ENCODE measurements around the gene PER2. TPM values are rescaled to one million over a fixed set of nuclear protein-coding genes. Genes with fewer than 3 reads are reported as not detected.

PER2 gene
- total and polyA plus RNA-seq, 10 of the 15 experiments (the other 5 are each of a cell fraction or from before 2014, with no cell fraction given) = 1.5 to 15.1 (median 4.6) TPM

DNA sequence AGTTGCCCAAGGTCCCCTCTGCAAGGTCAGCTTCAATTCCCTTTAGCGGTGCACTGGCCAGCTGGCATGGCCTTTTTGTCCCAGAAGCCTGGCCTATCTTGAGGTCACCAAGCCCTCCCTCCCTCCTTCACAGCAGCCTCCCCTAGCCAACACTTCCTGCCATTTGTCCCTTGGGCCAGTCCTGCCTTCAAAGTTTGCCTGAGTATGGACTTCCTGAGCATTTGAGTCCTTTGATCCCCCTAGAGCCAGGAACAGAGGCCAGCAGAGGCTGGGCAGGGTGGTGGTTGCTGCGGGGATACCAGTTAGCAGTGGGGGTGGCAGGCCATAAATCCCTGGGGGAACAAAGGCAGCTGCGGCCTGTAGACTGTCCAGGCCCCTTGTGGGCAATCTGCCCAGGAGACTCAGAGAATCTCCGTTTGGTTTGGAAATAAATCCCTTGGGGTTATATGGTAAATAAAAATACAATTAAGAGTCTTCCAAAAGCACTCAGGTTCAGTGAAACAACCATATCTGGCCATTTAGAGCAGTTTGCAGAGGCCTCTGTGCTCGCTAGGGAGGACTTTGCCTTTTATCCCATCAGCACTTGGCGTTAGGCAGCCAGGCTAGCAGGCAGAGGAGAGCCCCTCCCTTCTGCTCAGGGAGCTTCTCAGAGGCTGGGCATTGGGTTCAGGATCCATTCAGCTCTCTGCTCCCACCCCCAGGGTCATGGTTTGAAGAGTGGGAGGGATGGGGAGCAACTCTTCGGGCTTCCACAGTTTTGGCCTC, 45.5 kb downstream of the PER2 start:
- no peak overlapping the region for H3K9ac ChIP-seq (ENCODE audit: control insufficient read depth, insufficient read depth, low read length)
- TF ChIP-seq MTA2 (IDR thresholded peaks at IDR 0.05; ENCODE audit: low read depth) (no peak), CBFB (IDR thresholded peaks at IDR 0.05; ENCODE audit: low read depth) (no peak), KAT2A (conservative IDR thresholded peaks at IDR 0.05; ENCODE audit: control insufficient read depth, low read depth, low read length) (no peak), ZBED1 (IDR thresholded peaks at IDR 0.05; ENCODE audit: borderline replicate concordance) (no peak), RCOR1 (conservative IDR thresholded peaks at IDR 0.05; ENCODE audit: low read depth, low read length) (no peak), TCF12 (IDR thresholded peaks at IDR 0.05; ENCODE audit: low read depth, low read length) (no peak), BRCA1 (IDR thresholded peaks at IDR 0.05; ENCODE audit: low read depth, low read length) (no peak), HDGF (IDR thresholded peaks at IDR 0.05) (no peak), MYB (IDR thresholded peaks at IDR 0.05; ENCODE audit: borderline replicate concordance, low read depth, low read length) (no peak), YY1 (IDR thresholded peaks at IDR 0.05; ENCODE audit: low read depth, low read length) (no peak), SMAD1 (IDR thresholded peaks at IDR 0.05; ENCODE audit: low read depth, partially characterized antibody) (no peak), JUND (IDR thresholded peaks at IDR 0.05; ENCODE audit: low read depth, low read length) (no peak), BCL11A (IDR thresholded peaks at IDR 0.05; ENCODE audit: low read depth, low read length) (no peak), POLR2AphosphoS5 (IDR thresholded peaks at IDR 0.05; ENCODE audit: low read length) (no peak), BACH1 (IDR thresholded peaks at IDR 0.05; ENCODE audit: borderline replicate concordance) (no peak), CREB1 (IDR thresholded peaks at IDR 0.05; ENCODE audit: low read depth) (no peak), ASH2L (IDR thresholded peaks at IDR 0.05; ENCODE audit: borderline replicate concordance, low read depth) (no peak), GATAD2B (conservative IDR thresholded peaks at IDR 0.05; ENCODE audit: low read depth) (no peak), NR2C2 (IDR thresholded peaks at IDR 0.05; ENCODE audit: borderline replicate concordance, control insufficient read depth, insufficient read length, low read depth) (no peak)
- TF ChIP-seq, protein P1, sequence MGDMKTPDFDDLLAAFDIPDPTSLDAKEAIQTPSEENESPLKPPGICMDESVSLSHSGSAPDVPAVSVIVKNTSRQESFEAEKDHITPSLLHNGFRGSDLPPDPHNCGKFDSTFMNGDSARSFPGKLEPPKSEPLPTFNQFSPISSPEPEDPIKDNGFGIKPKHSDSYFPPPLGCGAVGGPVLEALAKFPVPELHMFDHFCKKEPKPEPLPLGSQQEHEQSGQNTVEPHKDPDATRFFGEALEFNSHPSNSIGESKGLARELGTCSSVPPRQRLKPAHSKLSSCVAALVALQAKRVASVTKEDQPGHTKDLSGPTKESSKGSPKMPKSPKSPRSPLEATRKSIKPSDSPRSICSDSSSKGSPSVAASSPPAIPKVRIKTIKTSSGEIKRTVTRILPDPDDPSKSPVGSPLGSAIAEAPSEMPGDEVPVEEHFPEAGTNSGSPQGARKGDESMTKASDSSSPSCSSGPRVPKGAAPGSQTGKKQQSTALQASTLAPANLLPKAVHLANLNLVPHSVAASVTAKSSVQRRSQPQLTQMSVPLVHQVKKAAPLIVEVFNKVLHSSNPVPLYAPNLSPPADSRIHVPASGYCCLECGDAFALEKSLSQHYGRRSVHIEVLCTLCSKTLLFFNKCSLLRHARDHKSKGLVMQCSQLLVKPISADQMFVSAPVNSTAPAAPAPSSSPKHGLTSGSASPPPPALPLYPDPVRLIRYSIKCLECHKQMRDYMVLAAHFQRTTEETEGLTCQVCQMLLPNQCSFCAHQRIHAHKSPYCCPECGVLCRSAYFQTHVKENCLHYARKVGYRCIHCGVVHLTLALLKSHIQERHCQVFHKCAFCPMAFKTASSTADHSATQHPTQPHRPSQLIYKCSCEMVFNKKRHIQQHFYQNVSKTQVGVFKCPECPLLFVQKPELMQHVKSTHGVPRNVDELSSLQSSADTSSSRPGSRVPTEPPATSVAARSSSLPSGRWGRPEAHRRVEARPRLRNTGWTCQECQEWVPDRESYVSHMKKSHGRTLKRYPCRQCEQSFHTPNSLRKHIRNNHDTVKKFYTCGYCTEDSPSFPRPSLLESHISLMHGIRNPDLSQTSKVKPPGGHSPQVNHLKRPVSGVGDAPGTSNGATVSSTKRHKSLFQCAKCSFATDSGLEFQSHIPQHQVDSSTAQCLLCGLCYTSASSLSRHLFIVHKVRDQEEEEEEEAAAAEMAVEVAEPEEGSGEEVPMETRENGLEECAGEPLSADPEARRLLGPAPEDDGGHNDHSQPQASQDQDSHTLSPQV (IDR thresholded peaks at IDR 0.05) = no peak
- no peaks in the 10 kb centered on the region; a peak in 2 of 4 replicates for H3K27me3 ChIP-seq (replicated peaks in 1 of 2; ENCODE audit: control insufficient read depth in 2 of 2, insufficient read depth in 2 of 2, low read length in 1 of 2)
- RAD21 ChIA-PET (ENCODE audit: unreplicated experiment) = no interaction called here
- H3K36me3 ChIP-seq (ENCODE audit: control insufficient read depth in 2 of 2, insufficient read depth in 2 of 2, low read length in 1 of 2) = peaks cover 0 to 4% of the 10 kb centered on the region in 2 experiments; a peak in 2 of 4 replicates
- H3K4me1 ChIP-seq (ENCODE audit: control insufficient read depth, insufficient read depth, low read length) = 0 out of 2 replicates have a peak, but pooled peaks cover 3% of the 10 kb centered on the region
- CTCF ChIA-PET = interaction anchor here (0.9 kb wide), 1 partner anchor 20 kb away, joined by 5 read pairs; no protein-coding TSS in a partner anchor
- SMC1A ChIA-PET (ENCODE audit: uncharacterized antibody, unreplicated experiment) = no interaction called here
- no peaks in the 10 kb centered on the region for H4K20me1 ChIP-seq (ENCODE audit: control insufficient read depth, insufficient read depth)
- no peak overlapping the region for H3K27ac ChIP-seq (ENCODE audit: control insufficient read depth, insufficient read depth)
- H3K4me3 ChIP-seq = no peak overlapping the region
- intact Hi-C loops (cut with micrococcal nuclease; ENCODE audit: unreplicated experiment) (loop anchor here (5.0 kb wide), 1 partner anchor 41 kb away; the partner anchor contains the start of gene ILKAP), in situ Hi-C loops (cut with MboI) (no loop called here)
- no peaks in the 10 kb centered on the region for H3K9me3 ChIP-seq (replicated peaks; ENCODE audit: control insufficient read depth, insufficient read depth, low read length)
- FAIRE-seq = no peak
- no peaks in the 10 kb centered on the region for H3K79me2 ChIP-seq (ENCODE audit: control insufficient read depth, insufficient read depth, low read length)
- DNase-seq (ENCODE audit: low read depth, low spot score) = no peak
- ATAC-seq = no peak
- no peak overlapping the region for H3K4me2 ChIP-seq (ENCODE audit: control insufficient read depth, insufficient read depth)
- POLR2A ChIA-PET = no interaction called here
- WGBS (ENCODE audit: insufficient coverage, insufficient replicate concordance, low lambda C conversion rate, missing lambda C conversion rate) = 92% methylated on average over 7 of the region's 7 CpGs
- no peak overlapping the region for H2AFZ ChIP-seq (ENCODE audit: control insufficient read depth, low read depth, low read length)
- BruUV-seq (replicated peaks) = no TSS peak

Data from GM12878 (cell line).